H1 (cell line): ENCODE data around the gene ALG14. TPM values are rescaled to one million over a fixed set of nuclear protein-coding genes. Genes with fewer than 3 reads are reported as not detected.

Experiments
- CTCF ChIA-PET: fragments of 300-600 bp; sonication (Branson Sonifier 250); formaldehyde crosslinking; loops from one replicate; lab custom pipeline; 2021; ENCODE audit not compliant: partially characterized antibody; lab: Charles Lee
- POLR2A ChIA-PET: fragments of 300-600 bp; sonication (Branson Sonifier 250); formaldehyde crosslinking; loops from one replicate; lab custom pipeline; 2021; ENCODE audit warnings: inconsistent platforms; ENCODE audit not compliant: partially characterized antibody; lab: Charles Lee
- DNase-seq, 2 experiments: peaks; one replicate each; pipeline versions ENCODE4 v3.0.0 to v3.0.0-alpha.2; 2010 to 2022; ENCODE audit warnings: low spot score in 2 of 2, low read depth in 1 of 2, mixed read lengths in 1 of 2
- FAIRE-seq: peaks from 2 replicates; lab custom pipeline; 2011; peaks lifted over from hg19 to GRCh38; lab: Jason Lieb, UNC
- H2AFZ ChIP-seq: 2 replicates; pipeline ENCODE4 v1.8.1; 2012; ENCODE audit warnings: low read length, inconsistent platforms
- H2AK5ac ChIP-seq: 2 replicates; pipeline ENCODE4 v1.6.1; 2013; ENCODE audit warnings: low read depth, low read length
- H2BK120ac ChIP-seq: replicated peaks from 2 replicates; pipeline ENCODE3; 2013; ENCODE audit warnings: low read depth, low read length, inconsistent platforms
- H2BK12ac ChIP-seq: 2 replicates; pipeline ENCODE4 v1.6.1; 2013; ENCODE audit warnings: low read depth, low read length
- H2BK15ac ChIP-seq: 2 replicates; pipeline ENCODE4 v1.6.1; 2013; ENCODE audit warnings: low read length
- H2BK20ac ChIP-seq: 2 replicates; pipeline ENCODE4 v1.6.1; 2013; ENCODE audit warnings: low read length
- H2BK5ac ChIP-seq: 2 replicates; pipeline ENCODE4 v1.6.1; 2013; ENCODE audit warnings: low read depth, low read length
- H3K14ac ChIP-seq: 2 replicates; pipeline ENCODE4 v1.6.1; 2013; ENCODE audit warnings: inconsistent platforms; ENCODE audit not compliant: insufficient read length
- H3K18ac ChIP-seq: 2 replicates; pipeline ENCODE4 v1.6.1; 2013; ENCODE audit warnings: low read length; ENCODE audit errors: extremely low read depth
- H3K23ac ChIP-seq: 2 replicates; pipeline ENCODE4 v1.6.1; 2013; ENCODE audit warnings: inconsistent platforms; ENCODE audit not compliant: insufficient read length
- H3K23me2 ChIP-seq: 2 replicates; pipeline ENCODE4 v1.6.1; 2013; ENCODE audit warnings: low read depth, low read length
- H3K27ac ChIP-seq: 2 replicates; pipeline ENCODE4 v1.6.1; 2011; ENCODE audit warnings: low read depth, low read length, inconsistent platforms
- H3K27me3 ChIP-seq, 4 experiments: replicated peaks in 1 of 4; 1 replicate in 1 of 4; 2 replicates in 3 of 4; pipeline versions ENCODE4 v1.6.1 to v1.8.1; 2011 to 2013; ENCODE audit warnings: low read length in 3 of 4, mild to moderate bottlenecking in 3 of 4, inconsistent platforms in 2 of 4, mixed read lengths in 2 of 4, moderate library complexity in 1 of 4; ENCODE audit not compliant: control insufficient read depth in 3 of 4, insufficient read depth in 3 of 4; ENCODE audit errors: extremely low read depth in 1 of 4
- H3K36me3 ChIP-seq, 4 experiments: 2 replicates each; pipeline versions ENCODE4 v1.6.1 to v1.8.1; 2011 to 2013; ENCODE audit warnings: mild to moderate bottlenecking in 4 of 4, low read length in 3 of 4, moderate library complexity in 2 of 4, control low read depth in 1 of 4, inconsistent platforms in 1 of 4; ENCODE audit not compliant: insufficient read depth in 4 of 4, control insufficient read depth in 2 of 4
- H3K4ac ChIP-seq: replicated peaks from 2 replicates; pipeline ENCODE3; 2013; ENCODE audit warnings: low read length, low read depth, mixed read lengths, inconsistent platforms; ENCODE audit not compliant: insufficient read length
- H3K4me1 ChIP-seq, 4 experiments: replicated peaks in 1 of 4; 1 replicate in 1 of 4; 2 replicates in 3 of 4; pipeline versions ENCODE4 v1.6.1 to v1.8.1; 2011 to 2013; ENCODE audit warnings: low read length in 3 of 4, inconsistent platforms in 2 of 4, mixed read lengths in 1 of 4; ENCODE audit not compliant: insufficient read depth in 4 of 4, control insufficient read depth in 3 of 4
- H3K4me2 ChIP-seq, 2 experiments: 2 replicates each; pipeline versions ENCODE4 v1.6.1 to v1.8.1; 2011 to 2013; ENCODE audit warnings: low read depth in 2 of 2, low read length in 2 of 2, control low read depth in 1 of 2, inconsistent platforms in 1 of 2, mild to moderate bottlenecking in 1 of 2; ENCODE audit not compliant: insufficient read depth in 1 of 2
- H3K4me3 ChIP-seq, 4 experiments: fragments of 200-600, 300-600 bp in 1 of 4; sonication (generic), shearing (Covaris generic), sonication (Bioruptor Twin) in 1 of 4; 2 replicates each; pipeline versions ENCODE4 v1.5.1 to v1.8.1; 2011 to 2016; ENCODE audit warnings: low read length in 4 of 4, low read depth in 3 of 4, control low read depth in 2 of 4, inconsistent platforms in 2 of 4, mild to moderate bottlenecking in 2 of 4, mixed read lengths in 1 of 4, moderate library complexity in 1 of 4; ENCODE audit not compliant: insufficient read depth in 2 of 4; ENCODE audit errors: extremely low read depth in 1 of 4
- H3K56ac ChIP-seq: replicated peaks from 2 replicates; pipeline ENCODE3; 2013; ENCODE audit warnings: low read depth, mild to moderate bottlenecking, mixed read lengths, low read length, inconsistent platforms; ENCODE audit not compliant: insufficient read length
- H3K79me1 ChIP-seq: 2 replicates; pipeline ENCODE4 v1.6.1; 2013; ENCODE audit warnings: low read depth, low read length, control low read depth
- H3K79me2 ChIP-seq, 2 experiments: 2 replicates each; pipeline versions ENCODE4 v1.6.1 to v1.8.1; 2012 to 2013; ENCODE audit warnings: low read length in 2 of 2, mild to moderate bottlenecking in 2 of 2, inconsistent platforms in 1 of 2; ENCODE audit not compliant: insufficient read depth in 2 of 2, control insufficient read depth in 1 of 2
- H3K9ac ChIP-seq, 4 experiments: replicated peaks in 1 of 4; 1 replicate in 1 of 4; 2 replicates in 3 of 4; pipeline versions ENCODE4 v1.6.1 to v1.8.1; 2011 to 2013; ENCODE audit warnings: low read depth in 3 of 4, low read length in 3 of 4, control low read depth in 2 of 4, mild to moderate bottlenecking in 2 of 4, moderate library complexity in 2 of 4, inconsistent platforms in 1 of 4; ENCODE audit errors: extremely low read depth in 1 of 4
- H3K9me3 ChIP-seq, 2 experiments: 2 replicates each; pipeline versions ENCODE4 v1.6.1 to v1.8.1; 2012 to 2013; ENCODE audit warnings: mild to moderate bottlenecking in 2 of 2, moderate library complexity in 2 of 2, control low read depth in 1 of 2, inconsistent platforms in 1 of 2, low read depth in 1 of 2, low read length in 1 of 2, mixed read lengths in 1 of 2; ENCODE audit not compliant: insufficient read depth in 2 of 2
- H4K20me1 ChIP-seq, 2 experiments: replicated peaks in 1 of 2; 2 replicates each; pipeline versions ENCODE3 to v1.8.1; 2011 to 2013; ENCODE audit warnings: inconsistent platforms in 2 of 2, low read length in 2 of 2, mild to moderate bottlenecking in 1 of 2; ENCODE audit not compliant: insufficient read depth in 2 of 2, control insufficient read depth in 1 of 2
- H4K5ac ChIP-seq: 2 replicates; pipeline ENCODE4 v1.6.1; 2013; ENCODE audit warnings: low read length, low read depth, mixed read lengths, inconsistent platforms; ENCODE audit not compliant: insufficient read length
- H4K8ac ChIP-seq: 2 replicates; pipeline ENCODE4 v1.8.0; 2013; ENCODE audit warnings: mild to moderate bottlenecking, moderate library complexity, low read length, inconsistent platforms; ENCODE audit not compliant: insufficient read depth; ENCODE audit errors: extremely low read depth
- H4K91ac ChIP-seq: replicated peaks from 2 replicates; pipeline ENCODE3; 2013; ENCODE audit warnings: low read length, mixed read lengths, inconsistent platforms; ENCODE audit not compliant: insufficient read length
- BACH1 ChIP-seq: IDR thresholded peaks from 2 replicates; pipeline ENCODE4 v1.6.1; 2012; ENCODE audit warnings: low read length, improper control_type of control experiment
- BCL11A ChIP-seq, 2 experiments: IDR thresholded peaks; one replicate each; pipeline ENCODE4 v1.6.1; 2011; ENCODE audit warnings: low read depth in 2 of 2, low read length in 2 of 2, mild to moderate bottlenecking in 2 of 2
- POLR2A ChIP-seq, 2 experiments: IDR thresholded peaks; 1 replicate in 1 of 2; 2 replicates in 1 of 2; pipeline ENCODE4 v1.6.1; 2011; ENCODE audit warnings: low read depth in 2 of 2, low read length in 2 of 2, mild to moderate bottlenecking in 2 of 2; ENCODE audit errors: control extremely low read depth in 1 of 2
- POU5F1 ChIP-seq: IDR thresholded peaks from 2 replicates; pipeline ENCODE4 v1.6.1; 2011; ENCODE audit warnings: low read depth, mild to moderate bottlenecking, low read length, moderate library complexity
- RFX5 ChIP-seq: IDR thresholded peaks from 2 replicates; pipeline ENCODE4 v1.6.1; 2011; ENCODE audit warnings: low read depth, low read length, improper control_type of control experiment, borderline replicate concordance
- SUZ12 ChIP-seq: fragments of 200-600 bp; sonication (generic); IDR thresholded peaks from 2 replicates; pipeline ENCODE4 v1.6.1; 2012; ENCODE audit warnings: mild to moderate bottlenecking, inconsistent platforms, low read length, moderate library complexity, mixed read lengths
- WGBS, 2 experiments: shearing (Covaris generic) in 1 of 2; methylation state at CpG; one replicate each; pipeline versions ENCODE4 v1.1.6 to v1.1.7; 2013 to 2015; ENCODE audit warnings: low lambda C conversion rate in 2 of 2, mixed read lengths in 2 of 2, inconsistent platforms in 1 of 2, low coverage in 1 of 2, missing lambda C conversion rate in 1 of 2; ENCODE audit not compliant: insufficient replicate concordance in 2 of 2, insufficient coverage in 1 of 2, insufficient read length in 1 of 2; ENCODE audit errors: extremely low coverage in 1 of 2, missing lambda C conversion rate in 1 of 2; 5-methylcytosine and 5-hydroxymethylcytosine counted together
- polyA plus RNA-seq, 7 experiments: library from polyadenylated mRNA; depleted of rRNA in 3 of 7; stranded (reverse) in 5 of 7; unstranded in 2 of 7; fragments of >200 nt in 5 of 7; fragments of 200-250 nt in 2 of 7; gene quantifications; 1 replicate in 5 of 7; 2 replicates in 1 of 7; 4 replicates in 1 of 7; pipeline versions ENCODE4 v1.2.1 to v1.2.3, GENCODE V29; 2011 to 2013; ENCODE audit warnings: missing spikeins in 2 of 7, mixed read lengths in 2 of 7
- total RNA-seq: library from RNA; stranded (reverse); fragmentation: NEBNext Ultra II Directional; extraction: Animal tissue kit (Norgen Biotek cat#: 25700); gene quantifications from 2 replicates; pipeline ENCODE4 v1.2.1, GENCODE V29; 2021

Gene ALG14
- total and polyA plus RNA-seq, 2 of the 8 experiments (the other 6 are each of a cell fraction or from before 2014, with no cell fraction given) = 0.95 to 1.3 TPM

GRCh38 chr1:95071539-95071938 lies 1.2 kb downstream of the ALG14 start:
- Histone ChIP-seq H3K4me3 (no peak overlapping the region; a peak in 2 of 8 replicates), H2BK5ac (no peak overlapping the region), H4K8ac (no peak overlapping the region), H2BK120ac (no peak overlapping the region), H3K27ac (no peak overlapping the region), H3K18ac (no peak overlapping the region), H4K20me1 (no peaks in the 10 kb centered on the region), H4K5ac (no peak overlapping the region), H3K79me2 (no peaks in the 10 kb centered on the region), H3K79me1 (no peaks in the 10 kb centered on the region), H3K4me1 (no peaks in the 10 kb centered on the region), H3K23me2 (peaks cover 3% of the 10 kb centered on the region), H2BK12ac (no peak overlapping the region), H2AFZ (no peak overlapping the region), H3K4ac (no peak overlapping the region), H3K9ac (no peak overlapping the region), H3K4me2 (peak overlapping the region in 1 of 2 experiments; percentile 79; a peak in 1 of 4 replicates), H3K27me3 (no peaks in the 10 kb centered on the region), H3K56ac (no peak overlapping the region), H2BK15ac (no peak overlapping the region), H2AK5ac (no peak overlapping the region), H3K14ac (no peak overlapping the region), H3K9me3 (no peaks in the 10 kb centered on the region), H4K91ac (no peak overlapping the region), H3K23ac (no peak overlapping the region), H2BK20ac (no peak overlapping the region), H3K36me3 (no peaks in the 10 kb centered on the region)
- no peak for FAIRE-seq
- ChIA-PET CTCF (interaction anchor here (1.0 to 2.0 kb wide), 4 partner anchors 11 to 28 kb away, joined by 3 to 11 read pairs (median 4); no protein-coding TSS in a partner anchor), POLR2A (interaction anchor here (0.8 kb wide), 1 partner anchor 11 kb away, joined by 3 read pairs; no protein-coding TSS in a partner anchor)
- no peak for TF ChIP-seq BCL11A (IDR thresholded peaks at IDR 0.05; ENCODE audit: low read depth in 2 of 2, low read length in 2 of 2)
- no peak for TF ChIP-seq BACH1
- TF ChIP-seq SUZ12 = no peak
- no peak for TF ChIP-seq POLR2A (IDR thresholded peaks at IDR 0.05; ENCODE audit: control extremely low read depth in 1 of 2, low read depth in 2 of 2, low read length in 2 of 2)
- no peak for TF ChIP-seq POU5F1
- TF ChIP-seq RFX5 = no peak
- 86% methylated on average over 2 of the region's 2 CpGs; no CpG with 5 or more reads in 1 of the 2 experiments for WGBS, 2 experiments
- DNase-seq = no peak
